ENCODE measurements around the gene ATG2A.

- TF ChIP-seq POLR2A (IDR thresholded peaks at IDR 0.05; ENCODE audit: low read depth, low read length) (no peak), CTCF (IDR thresholded peaks at IDR 0.05; ENCODE audit: extremely low read depth in 1 of 2, insufficient read depth in 1 of 2, low read depth in 1 of 2, low read length in 2 of 2) (no peak), JUN (IDR thresholded peaks at IDR 0.05; ENCODE audit: borderline replicate concordance, insufficient read depth, insufficient read length, low read depth) (no peak), GATA2 (IDR thresholded peaks at IDR 0.05; ENCODE audit: insufficient read depth, insufficient read length, low read depth, low read length) (no peak), EZH2 (IDR thresholded peaks at IDR 0.05; ENCODE audit: borderline replicate concordance, low read depth, low read length, severe bottlenecking) (no peak)
Measured at GRCh38 chr11:64928957-64929356, 11.9 kb upstream of the ATG2A start.
